ENCODE data around the gene RANBP10.

The RANBP10 gene

DNA sequence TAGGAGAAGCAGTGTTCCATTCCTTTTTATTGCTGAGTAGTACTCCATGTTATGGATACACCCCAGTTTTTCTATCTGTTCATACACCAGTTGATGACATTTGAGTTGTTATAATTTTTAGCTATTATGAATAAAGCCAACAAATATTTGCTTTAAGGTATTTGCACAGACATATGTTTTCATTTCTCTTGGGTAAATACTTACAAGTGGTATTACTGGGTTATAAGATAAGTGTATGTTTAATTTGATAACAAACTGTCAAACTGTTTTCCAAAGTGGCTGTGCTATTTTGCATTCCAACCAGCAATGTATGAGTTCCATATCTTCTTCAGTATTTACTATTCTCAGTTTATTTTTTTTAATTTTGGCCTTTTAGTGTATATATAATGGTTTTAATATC is 59.5 kb downstream of the RANBP10 start:
- DNase-seq (ENCODE audit: low read depth): no peak

DNA sequence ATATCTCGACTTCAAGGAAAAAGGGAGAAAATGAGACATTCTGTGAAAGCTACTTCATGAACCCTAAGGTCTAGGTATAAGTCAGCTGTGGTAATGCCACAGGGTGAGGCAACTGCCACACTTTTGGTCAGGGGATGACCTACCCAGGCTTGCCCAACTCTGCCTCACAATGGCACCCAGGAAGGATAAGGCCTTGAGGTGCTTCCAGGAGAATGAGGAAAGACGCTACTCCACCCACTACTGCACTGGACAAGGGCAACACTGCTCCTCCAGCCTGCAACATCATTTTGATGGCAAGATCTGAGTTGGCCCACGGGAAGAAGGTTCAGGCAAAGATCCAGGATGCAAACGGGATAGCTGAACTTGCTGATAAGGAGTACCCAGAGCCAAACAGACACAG is 65.2 kb downstream of the RANBP10 start:
- DNase-seq (ENCODE audit: low read depth): no peak

DNA sequence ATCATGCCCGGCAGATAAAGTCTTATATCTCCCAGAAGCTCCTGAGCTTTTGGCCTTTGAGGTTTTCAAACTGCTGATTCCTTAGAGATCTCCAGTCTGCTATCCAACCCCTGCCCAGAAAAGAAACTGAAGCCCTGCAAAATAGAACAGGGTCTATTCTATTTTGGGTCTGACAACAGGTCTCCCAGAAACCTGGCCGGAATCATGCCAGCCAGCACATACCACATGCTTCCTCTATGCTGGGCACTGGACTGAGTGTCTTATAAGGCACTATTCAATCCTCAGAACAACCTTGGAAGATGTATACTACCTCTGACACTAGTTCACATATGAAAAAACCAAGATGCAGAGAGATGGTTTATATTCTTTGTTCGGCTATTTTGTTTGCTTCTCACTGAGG is 66.0 kb downstream of the RANBP10 start:
- DNase-seq (ENCODE audit: low read depth): no peak

- no peak for DNase-seq (ENCODE audit: low read depth)
These were observed 69.5 kb downstream of the RANBP10 start for GRCh38 chr16:67736858-67737257.

DNA sequence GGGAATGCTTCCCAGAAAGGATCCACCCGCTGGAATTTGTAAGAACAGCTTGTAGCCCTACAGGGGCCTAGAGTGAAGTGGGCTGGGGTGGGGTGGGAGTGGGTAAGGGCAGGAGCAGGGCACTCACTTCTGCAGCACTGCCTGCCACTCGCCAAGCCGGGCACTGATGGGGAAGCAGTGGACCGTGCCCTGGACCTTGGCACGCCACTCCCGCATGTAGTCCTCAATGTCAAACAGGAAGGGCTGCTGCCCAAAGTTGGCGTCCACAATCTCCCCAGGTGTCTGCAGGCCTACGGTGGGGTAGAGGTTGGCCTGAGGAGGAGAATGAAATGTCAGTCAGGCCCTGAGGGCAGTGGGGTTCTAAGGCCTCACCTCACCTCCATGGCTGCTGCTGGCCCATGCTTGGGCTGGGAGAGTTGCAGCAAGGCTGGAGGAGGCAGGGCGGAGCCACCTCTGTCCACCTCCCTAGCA is 71.6 kb downstream of the RANBP10 start:
- no peak for DNase-seq (ENCODE audit: low read depth)

DNA sequence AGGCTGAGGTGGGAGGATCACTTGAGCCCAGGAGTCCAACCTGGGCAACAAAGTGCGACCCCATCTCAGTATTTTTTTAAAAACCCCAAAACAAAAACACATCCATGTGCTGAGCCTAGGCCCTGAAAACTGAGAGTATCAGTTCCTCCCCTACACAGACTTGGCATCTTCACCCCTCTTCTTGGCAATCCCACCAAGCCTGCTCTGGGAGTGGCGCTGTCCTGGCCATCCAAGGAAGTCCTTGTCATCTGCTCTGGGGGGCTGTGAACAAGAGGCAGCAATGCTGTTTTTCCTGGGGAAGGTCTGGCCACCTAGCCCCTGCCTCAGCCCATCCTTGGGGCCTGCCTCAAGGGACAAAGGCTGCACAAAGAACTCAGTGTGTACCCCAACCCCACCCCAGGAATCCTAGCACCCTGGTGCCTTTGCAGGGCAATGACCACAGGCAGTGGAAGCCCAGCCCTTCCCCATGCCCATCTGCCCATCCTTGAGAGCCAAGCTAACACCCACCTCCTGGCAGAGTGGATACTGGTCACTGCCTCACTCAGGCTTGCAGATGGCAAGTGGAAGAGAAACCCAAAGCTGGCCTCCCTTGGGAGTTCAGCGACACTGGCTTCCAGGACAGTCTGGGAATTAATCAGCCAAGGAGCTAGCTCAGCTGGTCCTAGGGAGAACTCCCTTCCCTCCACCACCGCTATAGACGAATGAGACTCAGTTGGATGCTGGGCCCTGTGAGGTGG is 72.5 kb downstream of the RANBP10 start:
- no peak for DNase-seq (ENCODE audit: low read depth)

GRCh38 chr16:67731753-67732095 is 74.6 kb downstream of the RANBP10 start:
- DNase-seq (ENCODE audit: low read depth): no peak

- DNase-seq (ENCODE audit: low read depth): no peak
These were observed 75.1 kb downstream of the RANBP10 start for GRCh38 chr16:67731071-67731752.

GRCh38 chr16:67730326-67730725 is 76.0 kb downstream of the RANBP10 start:
- DNase-seq (ENCODE audit: low read depth): no peak

DNA sequence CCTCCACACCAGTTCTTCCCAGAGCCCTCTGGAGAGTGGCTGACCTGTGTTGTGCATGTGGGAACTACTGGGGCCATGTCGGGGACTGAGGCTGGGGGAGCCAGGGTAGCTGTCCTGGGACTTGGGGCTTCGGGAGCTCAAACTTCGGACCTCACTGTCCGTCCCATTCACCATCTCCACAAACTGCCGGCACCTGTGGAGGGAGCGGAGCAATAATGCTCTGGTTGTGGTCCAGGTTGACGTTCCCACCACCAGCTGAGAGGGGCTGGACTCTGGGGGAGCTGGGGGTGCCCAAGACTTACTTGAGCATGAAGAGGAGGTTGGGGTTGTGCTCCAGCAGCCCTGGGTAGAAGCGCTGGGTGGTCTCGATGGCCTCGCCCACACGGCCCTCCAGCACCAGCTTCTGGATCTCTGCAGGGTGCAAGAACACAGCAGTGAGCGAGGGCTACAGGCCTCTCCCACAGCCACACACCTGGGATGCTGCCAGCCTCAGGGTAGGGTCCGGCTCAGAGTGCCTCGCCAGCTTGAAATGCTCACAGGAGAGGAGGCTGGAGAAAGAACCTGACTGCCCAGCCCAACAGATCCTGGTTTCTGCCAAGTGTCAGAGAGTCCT is 76.6 kb downstream of the RANBP10 start:
- DNase-seq (ENCODE audit: low read depth): no peak

- DNase-seq (ENCODE audit: low read depth): no peak
These were observed 78.6 kb downstream of the RANBP10 start for GRCh38 chr16:67727521-67728485.

- no peak for DNase-seq (ENCODE audit: low read depth)
These were observed 80.0 kb downstream of the RANBP10 start for GRCh38 chr16:67726106-67727034.

DNA sequence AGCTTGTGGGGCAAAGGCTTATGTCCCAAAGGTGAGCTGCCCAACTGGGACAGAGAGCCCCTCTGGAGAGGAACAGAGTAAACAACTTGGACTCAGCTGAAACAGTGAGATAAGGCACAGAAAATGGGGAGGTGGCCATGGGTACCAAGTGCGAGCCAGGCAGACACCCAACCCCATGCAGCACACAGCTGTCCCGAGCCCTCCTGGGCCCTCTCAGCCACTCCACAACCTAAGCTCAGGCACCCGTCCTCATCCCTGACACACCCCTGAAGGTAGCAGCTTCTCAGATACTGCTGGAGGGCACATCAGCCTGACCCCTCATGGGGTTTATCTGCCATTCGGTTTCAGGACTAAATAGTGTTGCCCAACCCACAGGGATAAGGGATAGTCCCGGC is 82.5 kb downstream of the RANBP10 start:
- no peak for DNase-seq (ENCODE audit: low read depth)

DNA sequence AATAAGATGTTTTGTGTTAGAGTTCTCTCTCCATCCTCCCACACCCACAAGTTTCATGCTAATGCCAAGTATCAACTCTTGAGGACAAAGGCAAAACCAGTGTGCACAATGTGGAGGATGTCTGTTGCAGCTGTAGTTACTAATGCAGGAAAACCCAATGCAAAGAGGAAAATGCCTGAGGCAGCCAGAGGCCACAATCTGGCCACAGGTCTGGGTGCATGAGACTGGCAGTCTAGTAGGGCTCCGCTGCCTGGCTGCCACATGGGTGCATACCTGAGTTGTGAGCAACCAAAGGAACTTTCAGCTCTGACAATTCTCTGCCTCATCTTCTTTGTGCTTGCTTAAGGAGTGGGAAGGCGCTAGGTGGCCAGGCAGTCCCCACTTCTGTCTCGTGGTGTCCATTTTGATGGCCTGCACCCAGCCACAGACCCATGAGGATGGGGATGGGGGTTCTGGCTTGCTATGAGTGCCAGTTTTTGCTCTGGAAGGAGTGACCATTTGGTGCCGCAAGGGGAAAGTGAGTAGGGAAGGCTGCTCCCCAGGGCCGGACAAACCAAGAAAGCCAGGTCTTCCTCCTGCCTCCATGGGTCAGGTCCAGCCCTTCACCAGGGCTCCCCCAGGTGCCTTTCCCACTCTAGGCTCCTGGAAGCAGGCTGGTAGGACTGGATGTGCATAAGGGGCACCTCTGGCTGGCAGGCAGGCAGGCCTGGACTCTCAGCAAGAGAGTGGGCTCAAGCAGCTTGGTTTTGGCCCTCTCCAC is 83.0 kb downstream of the RANBP10 start:
- no peak for DNase-seq (ENCODE audit: low read depth)

GRCh38 chr16:67720236-67720635 is 86.1 kb downstream of the RANBP10 start:
- no peak for DNase-seq (ENCODE audit: low read depth)

DNA sequence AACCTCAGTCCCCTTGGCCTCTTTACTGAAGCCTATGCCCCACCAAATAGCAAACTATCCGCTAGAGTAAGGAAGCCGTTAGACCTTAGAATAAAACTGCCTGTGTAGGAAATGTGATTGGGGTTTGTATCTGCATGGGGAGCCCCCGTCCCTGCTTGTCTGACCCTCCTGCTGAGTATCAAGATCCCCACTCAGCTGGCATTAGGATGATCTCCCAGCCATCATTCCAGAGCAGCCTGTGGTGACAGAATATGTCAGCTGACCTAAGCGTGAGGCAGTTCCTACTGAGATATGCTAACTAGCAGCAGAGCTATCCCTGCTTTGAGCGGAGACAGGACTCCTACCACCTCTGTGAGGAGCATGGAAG is 86.6 kb downstream of the RANBP10 start:
- no peak for DNase-seq (ENCODE audit: low read depth)

DNA sequence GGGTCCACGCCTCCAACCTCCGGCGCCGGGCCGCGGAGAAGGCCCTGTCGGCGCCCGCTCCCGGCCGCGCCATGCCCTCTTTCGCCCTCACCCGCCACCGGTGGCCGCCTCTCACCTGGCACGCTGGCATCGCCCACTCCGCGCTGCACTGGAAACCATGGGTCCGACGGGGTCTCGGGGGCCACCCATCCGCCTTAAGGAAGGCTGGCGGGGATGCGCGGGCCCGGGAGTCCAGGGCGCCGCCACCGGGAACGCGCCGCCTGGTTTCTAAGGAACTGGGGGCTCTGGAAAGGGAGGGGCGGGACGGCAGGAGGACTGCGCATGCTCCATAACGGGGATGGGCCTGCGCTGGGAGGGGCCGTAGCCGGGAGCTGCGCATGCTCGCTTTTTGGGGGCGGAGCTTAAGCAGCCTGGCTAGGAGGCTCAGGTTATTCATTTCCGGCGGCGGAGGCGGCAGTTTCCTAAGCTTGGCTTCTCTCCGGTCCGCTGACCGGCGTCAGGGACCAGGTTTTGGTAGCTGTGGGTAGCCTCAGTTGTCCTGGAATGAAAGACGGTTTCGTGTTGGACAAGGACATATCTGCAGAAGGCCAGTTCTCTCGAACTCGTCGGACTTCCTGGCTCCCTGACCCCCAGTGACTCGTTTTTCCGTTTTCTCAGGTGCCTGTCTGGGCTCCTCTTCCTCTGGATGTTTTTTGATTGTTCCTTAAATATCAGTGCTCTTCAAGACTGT is 87.1 kb downstream of the RANBP10 start, which contains the start of gene GFOD2:
GFOD2 (minus strand) TSS at position 269 of the 730 bp plus-strand sequence. CDS start 33,601 bp downstream, outside the sequence.
- peak; percentile 97 for DNase-seq (ENCODE audit: low read depth)

GRCh38 chr16:67718668-67719047 is 87.7 kb downstream of the RANBP10 start:
- DNase-seq (ENCODE audit: low read depth): no peak

DNA sequence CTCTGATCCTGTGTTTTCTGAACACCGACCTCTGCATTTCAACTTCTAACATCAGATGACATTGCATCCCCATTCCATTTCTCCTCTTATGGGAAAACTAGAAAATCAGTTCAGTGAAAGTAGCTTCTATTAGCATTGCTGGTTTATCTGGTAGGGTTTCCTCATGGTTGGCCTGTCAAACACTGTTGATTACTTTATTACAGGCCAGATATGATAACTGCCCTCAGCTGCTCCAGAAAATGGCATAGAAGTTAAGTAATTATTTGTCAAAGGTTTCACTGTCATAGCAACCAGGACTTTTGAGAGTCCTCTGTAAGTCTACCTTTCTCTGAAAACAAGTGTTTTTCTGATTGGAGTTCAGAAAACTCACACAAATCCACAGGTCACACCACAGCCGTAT is 90.3 kb downstream of the RANBP10 start:
- no peak for DNase-seq (ENCODE audit: low read depth)

- no peak for DNase-seq (ENCODE audit: low read depth)
These were observed 91.8 kb downstream of the RANBP10 start for GRCh38 chr16:67714522-67714921.

Data from activated T-cell treated with anti-CD3 and anti-CD28 coated beads for 48 hours (primary cell).